ENCODE measurements around the gene AVL9.

Gene AVL9

GRCh38 chr7:32535162-32535702, 39.9 kb downstream of the AVL9 start:
- no peak for DNase-seq (ENCODE audit: low spot score)

- DNase-seq (ENCODE audit: low spot score): no peak
Measured at GRCh38 chr7:32536016-32536415, 40.7 kb downstream of the AVL9 start.

- DNase-seq (ENCODE audit: low spot score): peak; percentile 59
Measured at GRCh38 chr7:32536585-32536984, 41.3 kb downstream of the AVL9 start.

- no peak for DNase-seq (ENCODE audit: low spot score)
Measured at GRCh38 chr7:32537760-32538159, 42.5 kb downstream of the AVL9 start.

- DNase-seq (ENCODE audit: low spot score): no peak
Measured at GRCh38 chr7:32539366-32539765, 44.1 kb downstream of the AVL9 start.

GRCh38 chr7:32539919-32540531, 44.7 kb downstream of the AVL9 start:
- DNase-seq (ENCODE audit: low spot score): no peak

- DNase-seq (ENCODE audit: low spot score): no peak
Measured at GRCh38 chr7:32542595-32542994, 47.3 kb downstream of the AVL9 start.

- DNase-seq (ENCODE audit: low spot score): no peak
Measured at GRCh38 chr7:32559480-32559879, 64.2 kb downstream of the AVL9 start.

GRCh38 chr7:32560075-32560474, 64.8 kb downstream of the AVL9 start:
- no peak for DNase-seq (ENCODE audit: low spot score)

- no peak for DNase-seq (ENCODE audit: low spot score)
Measured at GRCh38 chr7:32561613-32562012, 66.3 kb downstream of the AVL9 start.

- DNase-seq (ENCODE audit: low spot score): no peak
Measured at GRCh38 chr7:32564542-32564941, 69.3 kb downstream of the AVL9 start.

- DNase-seq (ENCODE audit: low spot score): no peak
Measured at GRCh38 chr7:32569388-32570289, 74.3 kb downstream of the AVL9 start.

- DNase-seq (ENCODE audit: low spot score): no peak
Measured at GRCh38 chr7:32573110-32573687, 77.9 kb downstream of the AVL9 start.

GRCh38 chr7:32574626-32575025, 79.3 kb downstream of the AVL9 start:
- DNase-seq (ENCODE audit: low spot score): no peak

GRCh38 chr7:32577421-32577820, 82.1 kb downstream of the AVL9 start:
- no peak for DNase-seq (ENCODE audit: low spot score)

- no peak for DNase-seq (ENCODE audit: low spot score)
Measured at GRCh38 chr7:32579776-32580175, 84.5 kb downstream of the AVL9 start.

- DNase-seq (ENCODE audit: low spot score): no peak
Measured at GRCh38 chr7:32580646-32581045, 85.4 kb downstream of the AVL9 start.

- DNase-seq (ENCODE audit: low spot score): no peak
Measured at GRCh38 chr7:32582036-32582435, 86.7 kb downstream of the AVL9 start.

- DNase-seq (ENCODE audit: low spot score): no peak
Measured at GRCh38 chr7:32583791-32584190, 88.5 kb downstream of the AVL9 start.

GRCh38 chr7:32586291-32587221, 91.3 kb downstream of the AVL9 start:
- DNase-seq (ENCODE audit: low spot score): no peak

GRCh38 chr7:32587411-32587948, 92.2 kb downstream of the AVL9 start:
- peak; percentile 46 for DNase-seq (ENCODE audit: low spot score)
